Osteoblast (primary cell): ENCODE data around the gene MAS1. TPM values are rescaled to one million over a fixed set of nuclear protein-coding genes. Genes with fewer than 3 reads are reported as not detected.
"Not testable (repeated sequence)": the region's sequence is repeated elsewhere in the genome, so short reads cannot be mapped to it uniquely, and the experiment has no call there.

Experiments used
- DNase-seq: peaks from one replicate; pipeline ENCODE4 v3.0.0; 2011; ENCODE audit warnings: low spot score, mixed read lengths; ENCODE audit not compliant: insufficient read length; ENCODE audit errors: missing footprints
- H2AFZ ChIP-seq: 2 replicates; pipeline ENCODE4 v1.6.0; 2011; ENCODE audit warnings: mild to moderate bottlenecking, low read length
- H3K27ac ChIP-seq: 2 replicates; pipeline ENCODE4 v1.5.1; 2011; ENCODE audit warnings: mild to moderate bottlenecking, low read depth, low read length, moderate library complexity
- H3K27me3 ChIP-seq: 2 replicates; pipeline ENCODE4 v1.6.0; 2012; ENCODE audit warnings: mild to moderate bottlenecking, control low read depth, inconsistent platforms, low read length, moderate library complexity; ENCODE audit not compliant: insufficient read depth
- H3K36me3 ChIP-seq: 2 replicates; pipeline ENCODE4 v1.5.1; 2011; ENCODE audit warnings: mild to moderate bottlenecking, low read length, control low read depth, moderate library complexity; ENCODE audit not compliant: insufficient read depth
- H3K4me1 ChIP-seq: 2 replicates; pipeline ENCODE4 v1.5.1; 2011; ENCODE audit warnings: mild to moderate bottlenecking, low read length, control low read depth, moderate library complexity; ENCODE audit not compliant: insufficient read depth
- H3K4me2 ChIP-seq: 2 replicates; pipeline ENCODE4 v1.6.0; 2011; ENCODE audit warnings: mild to moderate bottlenecking, low read length; ENCODE audit not compliant: insufficient read depth
- H3K4me3 ChIP-seq: fragments of 200-600 bp; sonication (generic); 3 replicates; pipeline ENCODE4 v1.5.1; 2012; ENCODE audit warnings: mild to moderate bottlenecking, low read length, inconsistent platforms; ENCODE audit not compliant: insufficient read depth
- H3K79me2 ChIP-seq: 2 replicates; pipeline ENCODE4 v1.6.0; 2012; ENCODE audit warnings: mild to moderate bottlenecking, low read length, control low read depth, inconsistent platforms; ENCODE audit not compliant: insufficient read depth
- H3K9me3 ChIP-seq: 2 replicates; pipeline ENCODE4 v1.5.1; 2011; ENCODE audit warnings: low read depth, low read length, control low read depth
- H4K20me1 ChIP-seq: 2 replicates; pipeline ENCODE4 v1.6.0; 2012; ENCODE audit warnings: mild to moderate bottlenecking, low read length, control low read depth; ENCODE audit not compliant: insufficient read depth
- total RNA-seq: library from RNA; depleted of rRNA; stranded (reverse); fragments of >200 nt; gene quantifications from 2 replicates; pipeline ENCODE4 v1.2.3, GENCODE V29; 2012
- TF ChIP-seq, protein P1 (sequence below): IDR thresholded peaks from 2 replicates; pipeline ENCODE4 v1.5.1; 2011; ENCODE audit warnings: mild to moderate bottlenecking, low read depth, low read length, moderate library complexity; ENCODE audit errors: extremely low read depth

MAS1 gene
- under 0.01 TPM in 1 of 2 replicates, not detected in the other for total RNA-seq

DNA sequence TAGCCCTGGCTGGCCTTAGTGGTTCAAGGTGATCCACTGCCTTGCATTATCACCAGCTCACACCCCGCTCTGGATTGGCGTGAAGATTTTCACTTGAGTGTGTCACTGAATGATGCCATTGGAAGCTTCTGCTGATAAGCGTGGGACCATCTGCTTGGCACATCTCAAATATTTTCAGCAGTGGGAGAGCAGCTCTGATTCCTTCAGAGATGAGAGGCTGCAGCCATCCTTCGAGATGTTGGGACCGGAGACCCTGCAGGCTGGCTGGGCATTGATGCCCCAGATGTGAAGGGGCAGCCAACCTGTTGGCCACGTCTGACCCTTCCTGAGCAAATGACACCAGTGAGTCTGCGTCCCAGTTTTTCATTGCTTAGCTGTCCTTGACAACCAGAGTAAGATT lies at the start of gene MAS1:
MAS1 (plus strand) TSS at position 197 of the 400 bp plus-strand sequence. CDS start 15,968 bp downstream, outside the sequence.
- Histone ChIP-seq H4K20me1 (no peaks in the 10 kb centered on the region), H3K4me3 (no peak within 1 kb of the TSS), H3K27me3 (peaks cover 66% of the 10 kb centered on the region), H2AFZ (no peak within 1 kb of the TSS), H3K9me3 (no peaks in the 10 kb centered on the region), H3K79me2 (no peaks in the 10 kb centered on the region), H3K4me2 (no peak within 1 kb of the TSS), H3K27ac (no peak within 1 kb of the TSS), H3K36me3 (no peaks in the 10 kb centered on the region), H3K4me1 (no peaks in the 10 kb centered on the region)
- DNase-seq, result no peak
- TF ChIP-seq, protein P1, sequence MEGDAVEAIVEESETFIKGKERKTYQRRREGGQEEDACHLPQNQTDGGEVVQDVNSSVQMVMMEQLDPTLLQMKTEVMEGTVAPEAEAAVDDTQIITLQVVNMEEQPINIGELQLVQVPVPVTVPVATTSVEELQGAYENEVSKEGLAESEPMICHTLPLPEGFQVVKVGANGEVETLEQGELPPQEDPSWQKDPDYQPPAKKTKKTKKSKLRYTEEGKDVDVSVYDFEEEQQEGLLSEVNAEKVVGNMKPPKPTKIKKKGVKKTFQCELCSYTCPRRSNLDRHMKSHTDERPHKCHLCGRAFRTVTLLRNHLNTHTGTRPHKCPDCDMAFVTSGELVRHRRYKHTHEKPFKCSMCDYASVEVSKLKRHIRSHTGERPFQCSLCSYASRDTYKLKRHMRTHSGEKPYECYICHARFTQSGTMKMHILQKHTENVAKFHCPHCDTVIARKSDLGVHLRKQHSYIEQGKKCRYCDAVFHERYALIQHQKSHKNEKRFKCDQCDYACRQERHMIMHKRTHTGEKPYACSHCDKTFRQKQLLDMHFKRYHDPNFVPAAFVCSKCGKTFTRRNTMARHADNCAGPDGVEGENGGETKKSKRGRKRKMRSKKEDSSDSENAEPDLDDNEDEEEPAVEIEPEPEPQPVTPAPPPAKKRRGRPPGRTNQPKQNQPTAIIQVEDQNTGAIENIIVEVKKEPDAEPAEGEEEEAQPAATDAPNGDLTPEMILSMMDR, result no peak

DNA sequence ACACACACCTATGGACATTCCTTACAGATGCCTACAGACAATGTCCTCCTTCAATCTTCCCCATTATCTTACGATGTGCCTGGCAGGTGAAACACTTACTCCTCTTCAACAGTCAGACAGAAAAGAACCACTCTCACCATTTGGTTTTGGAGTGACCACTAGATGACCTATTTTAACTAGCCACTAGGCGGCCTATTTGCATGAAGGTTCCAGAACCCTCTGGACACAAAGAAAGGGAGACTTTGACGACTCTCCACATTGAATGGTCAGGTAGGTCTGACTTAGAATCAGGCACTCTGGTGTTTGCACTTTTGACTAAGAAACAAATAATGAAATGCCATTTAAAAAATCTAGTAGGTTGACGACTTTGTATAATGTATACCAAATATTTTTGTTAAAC lies 48.8 kb upstream of the MAS1 start:
- H3K27ac ChIP-seq, result no peak overlapping the region
- no peaks in the 10 kb centered on the region for H4K20me1 ChIP-seq
- H3K4me3 ChIP-seq, result no peak overlapping the region
- H3K36me3 ChIP-seq, result no peaks in the 10 kb centered on the region
- H2AFZ ChIP-seq, result no peak overlapping the region
- no peaks in the 10 kb centered on the region for H3K79me2 ChIP-seq
- no peak overlapping the region for H3K4me2 ChIP-seq
- H3K4me1 ChIP-seq, result peaks cover 4% of the 10 kb centered on the region
- H3K9me3 ChIP-seq, result no peaks in the 10 kb centered on the region
- H3K27me3 ChIP-seq, result no peaks in the 10 kb centered on the region
- peak; percentile 90 for DNase-seq
- TF ChIP-seq, protein P1, result peak; percentile 64

DNA sequence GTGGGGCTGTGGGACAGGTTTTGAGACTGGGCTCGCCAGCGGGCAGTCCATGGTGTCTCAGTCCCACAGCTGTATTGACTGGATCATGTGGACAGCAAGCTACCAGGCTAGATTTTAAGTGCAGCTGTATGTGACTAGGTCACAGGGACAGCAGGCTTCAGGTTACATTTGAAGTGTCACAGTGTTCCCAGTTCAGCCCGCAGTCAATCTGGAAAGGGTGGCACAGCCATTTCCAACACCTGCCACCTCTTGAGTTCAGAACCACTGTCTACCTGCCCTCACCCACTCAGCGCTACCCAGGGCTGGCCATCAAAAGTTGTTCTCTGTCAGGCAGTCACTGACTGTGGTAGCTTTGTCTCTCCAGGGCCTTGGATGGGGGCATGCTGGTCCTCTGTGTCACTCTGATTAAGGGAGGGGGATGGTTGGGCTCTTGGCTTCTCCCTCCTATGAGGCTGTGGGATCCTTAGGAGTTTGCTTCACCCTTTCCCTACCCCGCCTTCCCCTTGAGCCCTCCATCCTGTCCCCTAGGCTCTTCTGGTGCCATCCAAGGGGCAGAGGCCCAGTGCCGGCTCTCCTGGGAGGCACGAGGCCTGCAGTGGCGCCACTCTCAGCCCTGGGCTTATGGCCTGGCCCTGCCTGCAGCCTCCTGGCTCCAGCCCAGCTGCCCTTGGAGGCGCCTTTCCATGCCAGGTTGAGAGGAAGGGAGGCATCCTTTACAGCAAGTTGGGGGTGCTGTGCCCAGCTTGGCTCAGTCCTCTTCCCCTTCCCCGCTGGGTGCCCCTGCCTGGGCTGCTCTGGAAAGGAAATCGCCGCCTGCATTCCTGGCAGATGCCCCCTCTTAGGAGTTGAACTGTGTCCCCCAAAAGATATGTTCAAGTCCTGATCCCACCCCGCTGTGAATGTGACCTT lies 45.8 kb upstream of the MAS1 start:
- Histone ChIP-seq H4K20me1 (no peaks in the 10 kb centered on the region), H3K36me3 (no peaks in the 10 kb centered on the region), H3K79me2 (no peaks in the 10 kb centered on the region), H2AFZ (no peak overlapping the region), H3K4me2 (no peak overlapping the region), H3K27ac (no peak overlapping the region), H3K4me1 (no peaks in the 10 kb centered on the region), H3K9me3 (no peaks in the 10 kb centered on the region), H3K4me3 (no peak overlapping the region), H3K27me3 (no peaks in the 10 kb centered on the region)
- no peak for DNase-seq
- TF ChIP-seq, protein P1, result no peak

DNA sequence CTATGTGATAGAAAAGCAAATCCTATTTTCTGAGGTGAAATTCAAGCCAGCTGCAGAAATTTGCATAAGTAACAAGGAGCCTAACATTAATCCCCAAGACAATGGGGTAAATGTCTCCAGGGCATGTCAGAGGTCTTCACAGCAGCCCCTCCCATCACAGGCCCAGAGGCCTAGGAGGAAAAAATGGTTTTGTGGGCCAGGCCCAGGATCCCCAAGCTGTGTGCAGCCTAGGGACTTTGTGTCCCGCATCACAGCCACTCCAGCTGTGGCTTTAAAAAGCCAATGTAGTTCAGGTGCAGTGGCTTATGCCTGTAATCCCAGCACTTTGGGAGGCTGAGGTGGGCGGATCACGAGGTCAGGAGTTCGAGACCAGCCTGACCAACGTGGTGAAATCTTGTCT lies 42.2 kb upstream of the MAS1 start:
- not testable (repeated sequence) for H3K9me3 ChIP-seq, H3K27me3 ChIP-seq, DNase-seq, H3K27ac ChIP-seq, H3K4me1 ChIP-seq, H2AFZ ChIP-seq, H3K36me3 ChIP-seq, H3K4me3 ChIP-seq, H3K79me2 ChIP-seq, H3K4me2 ChIP-seq, H4K20me1 ChIP-seq

DNA sequence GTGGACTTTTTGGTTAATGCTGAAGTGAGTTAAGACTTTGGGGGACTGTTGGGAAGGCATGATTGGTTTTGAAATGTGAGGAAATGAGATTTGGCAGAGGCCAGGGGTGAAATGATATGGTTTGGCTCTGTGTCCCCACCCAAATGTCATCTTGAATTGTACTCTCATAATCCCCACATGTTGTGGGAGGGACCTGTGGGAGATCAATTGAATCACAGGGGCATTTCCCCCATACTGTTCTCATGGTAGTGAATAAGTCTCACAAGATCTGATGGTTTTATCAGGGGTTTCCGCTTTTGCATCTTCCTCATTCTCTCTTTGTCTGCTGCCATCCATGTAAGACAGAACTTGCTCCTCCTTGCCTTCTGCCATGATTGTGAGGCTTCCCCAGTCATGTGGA lies 40.9 kb upstream of the MAS1 start:
- not testable (repeated sequence) for H3K79me2 ChIP-seq, H3K4me1 ChIP-seq, H3K4me3 ChIP-seq, H3K9me3 ChIP-seq, H3K27me3 ChIP-seq, H3K36me3 ChIP-seq, DNase-seq, H3K4me2 ChIP-seq, H3K27ac ChIP-seq, H2AFZ ChIP-seq, H4K20me1 ChIP-seq
